Transverse colon (tissue), 4 donors: Measurements from ENCODE around the gene OR13C8. TPM values are rescaled to one million over a fixed set of nuclear protein-coding genes. Genes with fewer than 3 reads are reported as not detected.
"Not testable (repeated sequence)": the region's sequence is repeated elsewhere in the genome, so short reads cannot be mapped to it uniquely, and the experiment has no call there.

Source experiments
- DNase-seq: peaks from one replicate; pipeline ENCODE4 v3.0.0-alpha.2; 2019
- H3K27ac ChIP-seq, 4 donors: fragments of 200-600 bp; sonication (generic); 2 replicates each; pipeline ENCODE4 v1.5.1; 2016 to 2018; ENCODE audit warnings: inconsistent platforms in 4 of 4
- H3K27me3 ChIP-seq: fragments of 200-600 bp; sonication (generic); 2 replicates; pipeline ENCODE4 v1.5.1; 2017; ENCODE audit warnings: inconsistent platforms
- H3K36me3 ChIP-seq, 4 donors: fragments of 200-600 bp; sonication (generic); 2 replicates each; pipeline ENCODE4 v1.5.1; 2017 to 2019; ENCODE audit warnings: inconsistent platforms in 4 of 4
- H3K4me1 ChIP-seq, 4 donors: fragments of 200-600 bp; sonication (generic); 2 replicates each; pipeline ENCODE4 v1.5.1; 2017 to 2020; ENCODE audit warnings: inconsistent platforms in 4 of 4
- H3K4me3 ChIP-seq, 4 donors: fragments of 200-600 bp; sonication (generic); 1 replicate in 1 of 4; 2 replicates in 3 of 4; pipeline versions ENCODE4 v1.5.1 to v1.6.1; 2017 to 2019; ENCODE audit warnings: inconsistent platforms in 4 of 4
- H3K9me3 ChIP-seq, 2 donors: fragments of 200-600 bp; sonication (generic); 2 replicates each; pipeline ENCODE4 v1.5.1; 2017 to 2019; ENCODE audit warnings: inconsistent platforms in 2 of 2
- CTCF ChIP-seq, 5 experiments: fragments of 200-600 bp in 3 of 5; fragments of 450-650 bp in 2 of 5; sonication (generic) in 3 of 5; IDR thresholded peaks; 1 replicate in 2 of 5; 2 replicates in 3 of 5; pipeline ENCODE4 v1.5.1; 2016 to 2017; ENCODE audit warnings: antibody characterized with exemption in 5 of 5, inconsistent platforms in 3 of 5, mild to moderate bottlenecking in 2 of 5, moderate library complexity in 1 of 5
- EP300 ChIP-seq: sonication (generic); formaldehyde crosslinking; IDR thresholded peaks from one replicate; pipeline ENCODE4 v1.6.1; 2017; ENCODE audit warnings: antibody characterized with exemption, low read depth
- POLR2A ChIP-seq: fragments of 450-650 bp; IDR thresholded peaks from one replicate; pipeline ENCODE4 v1.6.1; 2016; ENCODE audit warnings: antibody characterized with exemption, mild to moderate bottlenecking, moderate library complexity
- POLR2AphosphoS5 ChIP-seq, 3 donors: sonication (generic); formaldehyde crosslinking; IDR thresholded peaks; one replicate each; pipeline ENCODE4 v1.6.1; 2016; ENCODE audit warnings: antibody characterized with exemption in 3 of 3
- WGBS, 2 donors: methylation state at CpG; one replicate each; pipeline ENCODE4 v1.1.5; 2018; ENCODE audit warnings: low coverage in 1 of 2; 5-methylcytosine and 5-hydroxymethylcytosine counted together
- in situ Hi-C, 4 donors: fragments of 200-750 bp; cut with MboI; loops; one replicate each; pipeline versions ENCODE4 v1.15.0 to v1.15.1; 2017; ENCODE audit warnings: low sequenced_read_pairs in 3 of 4, low pct_ligation_motif_present in 1 of 4, low pct_unique_long_range_greater_than_20kb in 1 of 4
- intact Hi-C: fragments of 100-400 bp; cut with DNase I; formaldehyde crosslinking; loops from one replicate; pipeline ENCODE4 v1.15.1; 2023; ENCODE audit warnings: low total_unique reads
- total RNA-seq, 4 donors: library from RNA; depleted of rRNA; stranded (reverse); fragments of >200 nt; gene quantifications; one replicate each; pipeline ENCODE4 v1.1.0, GENCODE V29; 2016

The OR13C8 gene, protein sequence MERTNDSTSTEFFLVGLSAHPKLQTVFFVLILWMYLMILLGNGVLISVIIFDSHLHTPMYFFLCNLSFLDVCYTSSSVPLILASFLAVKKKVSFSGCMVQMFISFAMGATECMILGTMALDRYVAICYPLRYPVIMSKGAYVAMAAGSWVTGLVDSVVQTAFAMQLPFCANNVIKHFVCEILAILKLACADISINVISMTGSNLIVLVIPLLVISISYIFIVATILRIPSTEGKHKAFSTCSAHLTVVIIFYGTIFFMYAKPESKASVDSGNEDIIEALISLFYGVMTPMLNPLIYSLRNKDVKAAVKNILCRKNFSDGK
- total RNA-seq: not detected

DNA sequence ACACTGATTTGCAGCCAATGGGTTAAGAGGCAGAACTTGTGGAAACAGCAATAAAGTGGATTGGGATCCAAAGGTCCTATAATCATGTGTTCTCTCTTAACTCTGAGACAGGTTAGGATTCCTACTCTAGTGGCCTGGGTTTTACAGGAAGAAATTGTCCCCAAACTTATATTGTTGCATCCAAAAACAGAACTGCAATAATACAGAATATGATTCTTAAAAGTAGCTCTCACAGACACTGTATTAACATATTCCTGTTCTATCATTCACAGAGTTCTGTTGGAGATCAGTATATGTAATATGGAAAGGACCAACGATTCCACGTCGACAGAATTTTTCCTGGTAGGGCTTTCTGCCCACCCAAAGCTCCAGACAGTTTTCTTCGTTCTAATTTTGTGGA is at the start of gene OR13C8:
OR13C8 (plus strand) TSS at position 301 of the 400 bp plus-strand sequence; CDS start at position 301, 0 bp downstream.
- H3K9me3 ChIP-seq: peaks cover 0 to 8% of the 10 kb centered on the region in 2 donors
- in situ Hi-C loops (no loop called here), intact Hi-C loops (no loop called here)

DNA sequence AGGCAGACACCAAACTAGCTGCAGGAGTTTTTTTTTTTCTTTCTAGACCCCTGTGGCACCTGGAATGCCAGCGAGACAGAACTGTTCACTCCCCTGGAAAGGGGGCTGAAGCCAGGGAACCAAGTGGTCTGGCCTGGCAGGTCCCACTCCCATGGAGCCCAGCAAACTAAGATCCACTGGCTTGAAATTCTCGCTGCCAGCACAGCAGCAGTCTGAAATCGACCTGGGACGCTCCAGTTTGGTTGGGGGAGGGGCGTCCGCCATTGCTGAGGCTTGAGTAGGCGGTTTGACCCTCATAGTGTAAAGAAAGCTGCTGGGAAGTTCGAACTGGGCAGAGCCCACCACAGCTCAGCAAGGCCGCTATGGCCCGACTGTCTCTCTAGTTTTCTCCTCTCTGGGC is 48.7 kb upstream of the OR13C8 start:
- H3K4me1 ChIP-seq, H3K27ac ChIP-seq, H3K4me3 ChIP-seq, DNase-seq, H3K27me3 ChIP-seq, intact Hi-C loops, in situ Hi-C loops, H3K36me3 ChIP-seq, H3K9me3 ChIP-seq: not testable (repeated sequence)
- 89% methylated on average over 10 of the region's 10 CpGs; no CpG with 5 or more reads in 1 of the 2 donors for WGBS, 2 donors

More for the DNA sequence above, at the start of gene OR13C8:
- no peaks in the 10 kb centered on the region for H3K27me3 ChIP-seq
- H3K4me1 ChIP-seq: no peaks in the 10 kb centered on the region
- 76 to 92% methylated on average over 4 of the region's 4 CpGs for WGBS, 2 donors
- DNase-seq: no peak
- no peak within 1 kb of the TSS for H3K27ac ChIP-seq
- H3K36me3 ChIP-seq: no peaks in the 10 kb centered on the region
- TF ChIP-seq CTCF (IDR thresholded peaks at IDR 0.05) (no peak), POLR2A (no peak), EP300 (no peak), POLR2AphosphoS5 (IDR thresholded peaks at IDR 0.05) (no peak)
- H3K4me3 ChIP-seq: no peak within 1 kb of the TSS

DNA sequence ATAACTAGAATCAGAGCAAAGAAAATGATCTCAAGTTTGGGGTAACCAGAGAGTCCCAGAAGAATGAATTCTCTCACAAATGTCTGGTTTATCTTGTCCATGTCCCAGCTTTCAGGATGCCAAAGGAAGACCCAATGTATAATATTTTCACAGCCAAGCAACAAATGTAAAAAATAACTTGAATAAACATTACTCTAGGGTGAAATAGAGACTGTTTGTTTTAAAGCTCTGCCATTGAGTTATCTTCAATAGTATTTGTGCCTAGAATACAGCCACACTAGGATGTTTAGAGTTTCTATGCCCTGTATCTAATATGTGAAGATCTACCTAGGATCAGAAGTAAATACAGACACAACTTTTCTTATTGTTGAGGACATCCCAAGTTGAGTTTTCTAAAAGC is 41.9 kb upstream of the OR13C8 start, which contains the start of gene OR13C4:
OR13C4 (minus strand) TSS at position 101 of the 400 bp plus-strand sequence; CDS start at position 101, 0 bp downstream.
- no peak within 1 kb of the TSS for H3K27ac ChIP-seq
- TF ChIP-seq POLR2AphosphoS5 (IDR thresholded peaks at IDR 0.05) (no peak), POLR2A (no peak), EP300 (no peak), CTCF (IDR thresholded peaks at IDR 0.05) (no peak)
- no peaks in the 10 kb centered on the region for H3K4me1 ChIP-seq
- intact Hi-C loops (no loop called here), in situ Hi-C loops (no loop called here)
- no peak within 1 kb of the TSS for H3K4me3 ChIP-seq
- H3K27me3 ChIP-seq: no peaks in the 10 kb centered on the region
- H3K36me3 ChIP-seq: no peaks in the 10 kb centered on the region
- no peaks in the 10 kb centered on the region for H3K9me3 ChIP-seq
- no peak for DNase-seq

DNA sequence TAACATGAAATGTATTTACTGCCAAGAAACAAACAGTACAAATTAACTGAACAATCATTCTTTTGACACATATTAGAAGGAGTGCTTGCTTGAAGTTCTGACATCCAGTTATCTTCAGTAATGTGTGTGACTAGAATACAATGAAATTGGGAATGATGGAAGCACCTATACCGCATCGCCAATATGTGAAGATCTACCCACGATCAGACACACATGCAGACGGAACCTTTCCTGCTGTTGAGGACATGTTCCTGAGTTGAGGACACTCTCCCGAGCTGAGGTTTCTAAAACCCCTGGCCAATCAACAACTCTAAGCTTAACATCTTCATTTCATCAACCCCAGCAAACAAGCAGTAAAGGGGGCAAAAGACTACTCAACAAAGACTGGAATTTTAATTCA is 32.2 kb upstream of the OR13C8 start, which contains the start of gene OR13C3:
OR13C3 (minus strand) TSS at position 101 of the 400 bp plus-strand sequence. CDS start 133 bp downstream, outside the sequence.
- TF ChIP-seq POLR2AphosphoS5 (IDR thresholded peaks at IDR 0.05) (no peak), CTCF (IDR thresholded peaks at IDR 0.05) (no peak), POLR2A (no peak), EP300 (no peak)
- intact Hi-C loops (no loop called here), in situ Hi-C loops (no loop called here)
- WGBS, 2 donors: 86 to 100% methylated on average over 4 to 5 of the region's 5 CpGs
- DNase-seq: no peak
- Histone ChIP-seq H3K27ac (no peak within 1 kb of the TSS), H3K4me1 (no peaks in the 10 kb centered on the region), H3K4me3 (no peak within 1 kb of the TSS), H3K36me3 (no peaks in the 10 kb centered on the region), H3K27me3 (no peaks in the 10 kb centered on the region), H3K9me3 (no peaks in the 10 kb centered on the region)

DNA sequence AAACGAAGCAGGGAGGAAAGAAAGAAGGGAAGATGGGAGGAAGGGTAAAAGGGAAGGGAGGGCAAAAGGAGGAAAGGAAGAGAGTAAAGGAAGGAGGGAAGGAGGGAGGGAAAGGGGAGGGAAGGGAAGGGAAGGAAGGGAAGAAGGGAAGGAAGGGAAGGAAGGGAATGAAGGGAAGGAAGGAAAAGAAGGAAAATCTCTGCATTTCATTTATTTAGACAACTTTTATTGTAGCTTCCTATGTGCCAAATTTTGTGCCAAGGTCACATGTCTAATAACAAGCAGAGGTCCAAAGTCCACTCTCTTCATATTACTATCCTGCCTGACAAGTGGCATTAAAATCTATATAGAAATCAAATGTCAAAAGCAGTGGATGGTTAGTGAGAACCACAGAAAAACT is 29.7 kb upstream of the OR13C8 start:
- Histone ChIP-seq H3K36me3 (no peaks in the 10 kb centered on the region), H3K4me1 (no peaks in the 10 kb centered on the region), H3K4me3 (no peak overlapping the region), H3K27me3 (no peaks in the 10 kb centered on the region), H3K9me3 (no peaks in the 10 kb centered on the region), H3K27ac (no peak overlapping the region)
- 28 to 38% methylated on average over 1 of the region's 1 CpG for WGBS, 2 donors
- no peak for DNase-seq
- in situ Hi-C loops: no loop called here
- intact Hi-C loops: no loop called here
- TF ChIP-seq CTCF (IDR thresholded peaks at IDR 0.05): no peak
- no peak for TF ChIP-seq POLR2A
- no peak for TF ChIP-seq POLR2AphosphoS5 (IDR thresholded peaks at IDR 0.05)
- TF ChIP-seq EP300: no peak
